DMS153 treated with DMSO at 0.1 percent for 48 hours (cell line): ENCODE data around the gene KBTBD3.
A peak's percentile ranks its signal among the peaks of the same experiment; 100 is the strongest.
"Not testable (repeated sequence)": the region's sequence is repeated elsewhere in the genome, so short reads cannot be mapped to it uniquely, and the experiment has no call there.

ENCODE experiments used
- DNase-seq: peaks from one replicate; lab custom pipeline; 2025; ENCODE audit not compliant: unreplicated experiment; lab: John Stamatoyannopoulos, UW

The KBTBD3 gene

DNA sequence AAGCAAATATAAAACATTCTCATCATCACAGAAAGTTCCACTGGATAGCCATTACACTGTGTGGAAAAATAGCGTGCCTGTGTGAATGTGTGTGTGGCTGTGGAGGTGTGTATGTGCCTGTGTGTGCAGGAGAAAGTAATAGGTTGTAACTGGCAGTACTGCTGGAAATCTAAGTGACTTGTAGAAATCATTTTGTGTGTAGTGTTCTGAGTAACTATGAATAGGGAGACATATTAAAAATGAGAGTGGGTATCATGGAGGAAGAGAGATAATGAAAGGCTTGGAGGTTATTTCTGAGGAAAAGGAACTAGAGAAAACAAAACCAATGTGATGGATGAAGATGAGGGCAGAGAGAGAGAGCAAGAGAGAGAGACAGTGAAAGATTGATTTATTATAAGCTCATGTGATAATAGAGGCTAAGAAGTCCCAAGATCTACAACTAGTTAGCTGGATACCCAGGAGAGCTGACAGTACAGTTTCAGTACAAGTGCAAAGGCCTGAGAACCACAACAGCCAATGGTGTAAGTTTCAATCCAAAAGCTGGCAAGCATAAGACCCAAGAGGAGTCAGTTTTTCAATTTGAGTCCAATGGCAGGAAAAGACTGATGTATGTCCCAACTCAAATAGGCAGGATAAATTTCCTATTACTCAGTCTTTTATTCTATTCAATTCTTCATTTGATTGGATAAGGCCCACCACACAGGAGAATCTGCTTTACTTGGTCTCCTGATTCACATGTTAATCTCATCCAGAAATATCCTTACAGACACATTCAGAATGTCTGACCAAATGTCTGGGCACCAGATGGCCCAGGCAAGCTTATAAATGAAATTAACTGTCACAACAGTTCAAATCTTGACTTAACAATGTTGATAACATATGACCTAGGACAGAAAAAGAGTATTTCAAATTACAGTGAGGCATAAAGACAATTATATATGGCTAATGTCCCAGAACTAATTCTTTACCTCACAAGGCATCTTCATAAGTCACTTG is 14.9 kb downstream of the KBTBD3 start:
- no peak for DNase-seq

DNA sequence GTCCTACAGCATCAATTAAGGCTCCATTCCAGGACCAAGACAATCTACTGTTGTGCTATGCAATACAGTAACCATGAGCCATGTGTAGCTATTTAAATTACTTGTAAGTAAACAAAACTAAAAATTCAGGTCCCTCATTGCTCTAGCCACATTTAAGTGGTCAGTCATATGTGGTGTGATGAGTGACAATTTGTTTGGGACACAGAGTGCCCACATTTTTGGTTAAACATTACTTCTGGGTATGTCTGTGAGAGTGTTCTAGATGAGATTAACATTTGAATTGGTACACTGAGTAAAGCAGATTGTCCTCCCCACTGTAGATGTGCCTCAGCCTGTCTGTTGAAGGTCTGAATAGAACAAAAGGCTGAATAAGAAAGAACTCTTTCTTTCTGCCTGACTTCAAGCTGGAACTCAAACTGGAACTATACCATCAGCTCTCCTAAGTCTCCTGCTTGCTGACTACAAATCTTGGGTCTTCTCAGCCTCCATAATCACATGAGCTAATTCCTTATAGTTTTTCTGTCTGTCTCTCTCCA is 15.8 kb downstream of the KBTBD3 start:
- DNase-seq: no peak

DNA sequence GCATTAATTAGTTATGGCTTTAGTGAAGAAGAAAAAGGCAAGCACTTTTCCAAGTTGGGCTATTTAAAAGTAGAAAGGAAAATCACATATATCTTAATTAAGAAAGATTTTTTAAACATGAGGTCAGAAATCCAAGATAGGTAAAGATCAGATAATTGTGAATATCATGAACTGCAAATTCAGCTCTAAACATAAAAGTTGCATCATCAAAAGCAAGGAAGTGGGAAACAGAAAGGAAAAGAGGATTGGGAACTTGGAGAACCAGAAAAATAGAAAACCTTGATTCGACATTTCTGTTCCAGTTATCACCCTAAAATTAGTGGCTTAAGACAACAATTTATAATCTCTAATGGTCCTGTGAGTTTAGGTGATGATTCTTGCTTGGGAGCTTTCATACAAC is 17.5 kb downstream of the KBTBD3 start:
- no peak for DNase-seq

DNA sequence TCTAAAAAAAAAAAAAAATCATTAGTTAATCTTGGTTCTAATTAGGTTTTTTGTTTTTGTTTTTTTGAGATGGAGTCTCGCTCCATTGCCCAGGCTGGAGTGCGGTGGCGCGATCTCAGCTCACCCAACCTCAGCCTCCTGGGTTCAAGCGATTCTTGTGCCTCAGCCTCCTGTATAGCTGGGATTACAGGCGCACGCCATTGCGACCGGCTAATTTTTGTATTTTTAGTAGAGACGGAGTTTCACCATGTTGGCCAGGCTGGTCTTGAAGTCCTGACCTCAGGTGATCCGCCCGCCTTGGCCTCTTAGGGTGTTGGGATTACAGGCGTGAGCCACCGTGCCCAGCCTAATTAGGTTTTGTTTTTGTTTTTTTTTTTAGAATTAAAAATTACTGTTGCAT is 18.8 kb downstream of the KBTBD3 start:
- not testable (repeated sequence) for DNase-seq

DNA sequence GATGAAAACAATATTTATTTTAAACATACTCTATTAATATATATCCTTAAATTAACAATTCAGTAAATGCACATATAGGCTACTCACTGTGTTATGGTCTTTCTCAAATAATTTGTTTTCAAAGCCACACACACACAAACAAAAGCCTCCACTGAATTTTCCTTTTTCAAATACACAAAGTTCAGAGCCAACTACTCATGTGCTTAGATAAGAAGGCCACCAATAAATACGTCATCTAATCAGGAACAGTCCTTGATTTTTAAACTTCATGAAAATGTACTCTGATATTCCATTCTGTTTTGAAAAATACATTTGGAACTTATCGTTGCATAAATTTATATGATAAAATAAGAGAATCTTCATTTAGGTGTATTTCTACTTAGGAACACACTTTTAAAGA is 26.0 kb downstream of the KBTBD3 start:
- DNase-seq: no peak

DNA sequence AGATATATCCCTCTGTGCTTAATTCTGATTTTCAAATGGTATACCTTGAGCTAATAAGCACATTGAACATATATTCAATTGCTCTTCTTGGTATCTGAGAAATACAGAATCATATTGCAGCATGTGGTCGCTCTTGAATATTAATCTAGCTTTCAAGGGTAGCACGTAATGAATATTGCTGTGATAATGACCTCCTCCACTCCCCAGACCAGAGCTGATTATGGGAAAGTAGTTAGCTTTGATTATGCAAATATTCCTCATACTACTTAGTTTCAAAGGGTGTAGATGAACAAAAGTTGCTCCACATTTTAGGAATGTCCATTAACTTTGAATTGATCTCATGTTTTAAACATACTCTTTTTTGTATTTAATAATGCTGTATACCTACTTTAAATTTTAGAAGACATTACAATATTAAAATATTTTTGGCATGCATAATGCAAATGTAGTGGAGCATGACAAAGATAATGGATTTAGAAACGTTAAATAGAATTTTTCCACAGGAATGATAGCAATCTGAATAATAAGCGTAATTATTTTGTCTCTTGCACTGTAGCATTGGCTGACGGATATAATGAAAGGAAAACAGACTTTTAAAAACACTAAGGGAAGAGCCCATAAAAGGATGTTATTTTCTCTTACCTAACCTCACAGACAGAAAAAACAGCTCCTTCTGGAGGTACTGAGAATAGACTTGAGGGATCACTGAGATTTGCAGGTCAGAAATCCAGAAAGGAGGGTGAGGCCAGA is 27.2 kb downstream of the KBTBD3 start:
- DNase-seq: no peak

DNA sequence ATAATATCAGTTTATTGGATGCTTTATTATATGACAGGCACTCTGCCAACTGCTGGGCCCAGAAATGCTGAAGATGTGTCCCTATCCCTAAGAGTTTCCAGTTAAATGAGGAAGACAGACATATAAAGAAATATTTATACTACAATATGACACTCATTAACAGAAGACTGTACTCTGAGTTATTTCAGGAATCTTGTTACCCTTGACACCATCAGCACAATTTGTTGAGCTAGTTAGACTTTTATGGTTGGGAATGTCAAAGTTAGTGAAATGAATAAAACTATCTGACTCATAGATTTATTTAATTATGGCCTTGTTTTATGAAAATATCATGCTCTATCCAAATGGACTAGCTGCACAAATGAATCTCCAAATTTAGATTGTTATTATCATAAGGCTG is 29.5 kb downstream of the KBTBD3 start:
- no peak for DNase-seq

DNA sequence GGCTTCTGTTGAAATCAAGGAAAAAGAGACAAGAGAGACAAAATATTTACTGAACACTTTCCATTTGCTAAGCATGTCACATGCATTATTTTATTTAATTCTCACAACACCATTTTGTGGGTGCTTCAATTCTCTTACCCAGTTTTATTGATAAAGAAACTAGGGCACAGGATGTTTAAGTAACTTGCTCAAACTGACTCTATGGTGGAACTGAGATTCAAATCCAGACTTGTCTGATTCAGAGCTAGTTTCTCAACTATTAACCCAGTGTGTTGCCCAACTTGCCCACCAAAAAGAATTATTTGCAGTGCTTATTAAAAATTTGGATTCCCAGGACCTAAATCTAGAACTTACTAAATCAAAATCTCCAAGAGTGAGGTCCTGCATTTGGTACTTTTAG is 33.6 kb downstream of the KBTBD3 start:
- no peak for DNase-seq

DNA sequence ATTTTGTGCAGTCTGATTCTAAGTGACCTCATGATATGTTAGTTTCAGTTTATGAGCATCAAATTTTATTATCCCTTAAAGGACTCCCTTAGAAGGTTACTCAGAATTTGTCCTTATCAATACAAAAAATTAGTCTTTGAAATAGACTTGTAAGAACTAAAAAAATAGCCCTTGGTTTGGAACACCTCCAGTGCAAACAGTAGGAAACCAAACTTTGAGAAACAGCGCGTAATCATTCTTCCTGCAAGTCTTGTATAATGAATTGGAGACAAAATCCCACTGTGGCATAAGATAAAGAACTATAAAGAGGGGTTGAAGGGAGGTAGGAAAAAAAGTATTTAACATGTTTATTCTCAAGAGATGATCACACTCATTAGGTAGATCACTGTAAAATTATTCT is 44.3 kb downstream of the KBTBD3 start:
- no peak for DNase-seq

DNA sequence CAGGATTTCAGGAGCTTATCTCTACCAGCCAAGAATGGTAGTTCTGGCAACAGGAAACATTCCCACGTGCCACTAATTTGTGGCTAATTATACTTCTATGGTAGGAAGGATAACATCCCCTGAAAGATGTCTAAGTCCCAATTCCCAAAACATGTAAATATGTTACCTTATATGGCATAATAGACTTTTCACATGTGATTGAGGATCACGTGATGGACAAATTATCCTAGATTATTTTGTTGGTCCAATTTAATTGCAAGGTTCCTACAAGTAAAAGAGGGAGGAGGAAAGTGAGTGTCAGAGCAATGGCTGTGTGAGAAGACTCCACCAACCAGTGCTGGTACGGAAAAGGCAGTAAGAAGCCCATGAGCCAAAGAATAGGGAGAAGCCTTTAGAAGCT is 45.2 kb downstream of the KBTBD3 start:
- no peak for DNase-seq

DNA sequence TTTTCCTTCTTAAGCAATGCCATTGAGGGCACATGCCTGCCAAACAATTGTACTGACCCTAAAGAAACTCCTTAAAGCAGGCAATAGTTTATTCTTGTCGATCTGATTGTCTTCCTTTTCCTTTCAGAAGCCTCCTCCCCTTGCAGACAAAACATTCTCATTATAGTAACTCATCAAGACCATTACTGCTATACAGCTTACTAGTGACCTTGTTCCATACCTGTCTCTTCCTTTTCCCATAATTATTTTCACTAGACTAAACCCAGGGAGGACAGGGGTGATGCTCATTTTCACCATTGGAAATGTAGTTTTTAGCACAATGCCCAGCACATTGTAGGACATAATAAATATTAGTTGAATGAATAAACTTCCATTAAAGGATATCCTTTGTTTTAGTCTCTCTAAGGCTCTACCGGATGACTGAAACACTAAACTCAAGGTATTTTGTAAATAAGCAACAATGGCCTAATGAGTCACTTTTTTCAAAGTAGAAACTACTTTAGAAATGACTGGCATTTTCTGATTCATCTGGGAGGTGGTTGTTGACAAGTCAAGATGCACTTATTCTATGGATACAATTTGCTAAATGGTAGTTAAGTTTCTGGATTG is 45.8 kb downstream of the KBTBD3 start:
- DNase-seq: no peak

DNA sequence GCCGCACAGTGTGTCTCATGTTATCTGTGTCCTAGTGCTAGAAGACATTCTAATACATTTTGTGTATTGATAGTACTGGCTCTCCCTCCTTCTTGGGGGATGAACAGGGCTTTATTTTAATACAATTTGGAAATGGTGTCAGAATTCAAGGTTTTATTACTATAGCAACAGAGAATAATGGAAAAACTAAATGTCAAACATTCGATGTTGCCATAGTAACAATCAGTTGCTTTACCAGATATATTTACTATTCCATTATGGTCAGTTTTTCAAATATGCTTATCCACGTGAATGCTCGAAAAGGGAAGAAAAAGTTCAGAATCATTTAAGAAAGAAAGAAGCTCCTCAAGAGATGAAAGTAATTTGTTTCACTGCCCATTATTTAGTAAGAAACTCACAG is 46.5 kb downstream of the KBTBD3 start:
- no peak for DNase-seq

DNA sequence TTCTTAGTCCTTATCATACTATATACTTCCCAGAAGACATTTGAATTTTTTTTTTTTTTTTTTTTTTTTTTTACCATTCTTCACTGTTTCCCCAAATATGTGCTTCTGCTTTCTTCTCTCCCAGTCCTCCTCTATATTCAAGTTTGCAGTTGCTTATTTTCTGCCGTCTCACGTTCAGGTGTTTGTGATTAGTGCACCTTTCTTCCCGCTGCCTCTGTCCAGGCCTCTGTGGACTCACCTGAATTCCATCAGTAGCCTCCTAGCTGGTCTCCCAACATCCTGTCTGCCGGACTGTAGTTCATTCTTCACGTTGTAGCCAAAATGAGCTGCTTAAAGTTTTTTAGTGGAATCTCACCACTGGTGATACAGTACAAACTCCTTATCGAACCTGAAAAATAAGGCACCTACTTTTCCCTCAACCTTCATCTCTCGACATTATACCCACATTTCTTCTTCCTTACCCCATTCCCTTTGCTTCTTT is 54.3 kb downstream of the KBTBD3 start:
- no peak for DNase-seq

DNA sequence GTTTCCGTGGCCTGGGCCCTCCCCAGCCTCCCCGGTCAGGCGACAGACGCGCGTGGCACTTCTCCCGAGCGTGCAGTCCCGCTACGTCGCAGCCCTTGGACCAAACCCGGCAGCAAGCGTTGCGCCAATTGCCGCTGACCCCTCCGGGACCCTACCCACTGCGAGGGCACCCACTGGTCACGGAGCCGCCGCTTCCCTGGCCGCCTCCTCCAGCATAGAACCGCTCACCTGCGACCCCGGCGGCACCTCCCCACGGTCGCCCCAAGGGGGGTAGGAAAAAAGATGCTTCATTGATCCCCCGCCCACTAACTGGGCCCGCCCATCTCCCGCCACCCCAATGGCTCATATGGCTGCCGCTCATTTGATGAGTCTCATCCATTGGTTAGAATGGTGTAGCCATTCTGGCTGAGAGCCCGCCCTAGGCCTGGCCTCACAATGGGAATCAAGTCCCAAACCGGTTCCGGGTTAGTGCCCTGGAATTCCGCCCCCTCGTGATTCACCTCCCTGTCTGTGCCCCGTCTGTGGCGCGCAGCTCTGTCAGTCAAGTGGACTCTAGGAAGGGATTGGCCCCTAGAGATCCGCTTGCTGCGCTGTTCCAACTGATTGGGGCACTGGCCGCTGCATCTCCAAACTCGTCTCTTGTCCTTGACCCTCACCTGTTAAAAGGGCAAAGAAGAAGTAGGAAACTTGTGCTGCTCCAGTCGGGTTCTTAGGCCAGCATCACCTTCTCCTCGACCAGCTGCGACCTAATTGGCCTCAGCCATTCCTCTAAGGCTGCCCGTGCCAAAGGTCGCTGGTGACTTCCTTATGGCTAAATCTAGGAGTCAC is 55.0 kb downstream of the KBTBD3 start, which contains the start of gene MSANTD4:
MSANTD4 (minus strand) TSS at position 274 of the 828 bp plus-strand sequence. CDS start 11,323 bp downstream, outside the sequence.
- peak; percentile 98 for DNase-seq

DNA sequence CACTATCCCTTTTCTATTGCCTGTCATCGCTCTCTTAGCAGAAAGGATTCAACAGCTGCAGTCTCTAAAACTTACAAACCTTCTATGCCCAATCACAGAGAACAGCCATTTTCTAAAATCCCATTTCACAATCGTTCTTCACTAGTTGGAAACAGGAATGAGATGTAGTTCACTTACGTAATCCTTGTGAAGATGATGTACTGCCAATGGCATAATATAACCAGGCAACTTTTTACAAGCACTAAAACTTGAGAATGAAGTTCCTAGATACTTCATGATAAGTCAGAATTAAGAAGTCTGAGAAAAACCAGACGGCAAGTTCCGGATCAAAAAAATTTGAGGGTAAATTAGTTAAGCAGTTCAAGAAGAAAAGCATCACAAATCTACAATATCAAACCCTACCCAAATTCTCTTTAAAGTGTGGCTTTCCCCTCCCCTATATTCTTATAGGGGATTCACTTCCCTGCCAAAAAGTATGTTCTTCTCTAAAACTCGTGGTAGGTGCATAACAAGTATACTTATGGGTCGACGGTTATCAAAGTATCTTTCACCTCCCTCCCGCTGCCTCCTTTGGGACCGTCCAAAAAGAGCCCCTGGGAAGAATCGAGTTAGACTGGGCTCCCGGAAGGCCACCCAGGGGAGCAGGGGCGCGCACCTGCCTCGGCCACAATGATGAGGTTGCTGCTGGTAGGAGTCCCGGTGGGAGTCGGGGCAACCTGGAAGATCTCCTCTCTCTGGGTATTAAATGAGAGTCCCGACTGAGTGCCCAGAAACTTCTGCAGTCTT is 55.8 kb downstream of the KBTBD3 start:
- peak; percentile 7 for DNase-seq

DNA sequence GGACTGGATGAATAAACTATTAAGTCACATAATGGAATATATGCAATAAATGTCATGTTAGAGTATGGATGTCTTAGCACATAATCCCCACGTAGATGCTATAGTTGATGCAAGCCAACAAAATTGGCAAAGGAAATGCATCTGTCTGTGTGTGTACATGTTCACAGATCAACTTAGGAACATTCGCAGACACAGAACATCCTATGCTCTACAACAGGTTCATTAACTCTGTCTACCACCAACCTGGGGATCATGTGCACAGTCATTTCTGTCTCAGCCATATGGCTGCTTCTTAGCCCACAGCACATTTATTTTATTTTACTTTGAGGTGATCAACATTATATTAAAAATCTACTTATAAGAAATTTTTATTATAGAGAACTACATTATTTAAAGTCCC is 60.1 kb downstream of the KBTBD3 start:
- DNase-seq: no peak

DNA sequence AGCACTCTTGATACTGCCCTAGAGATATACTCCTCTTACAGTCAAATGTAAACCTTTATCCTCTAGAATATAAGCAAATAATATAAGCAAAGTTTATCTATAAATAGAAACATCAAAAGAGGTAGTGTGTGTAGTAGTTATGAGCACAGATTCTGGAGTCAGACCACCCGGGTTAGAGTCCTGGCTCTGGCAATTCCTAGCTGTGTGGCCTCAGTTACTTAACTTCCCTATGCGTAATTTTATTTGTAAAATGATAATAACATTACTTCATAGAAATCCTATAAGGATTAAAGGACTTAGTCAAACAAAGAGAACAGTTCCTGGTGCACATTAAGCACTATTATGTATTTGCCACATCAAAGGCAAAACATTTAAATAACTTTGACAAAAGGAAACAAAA is 62.1 kb downstream of the KBTBD3 start:
- no peak for DNase-seq

DNA sequence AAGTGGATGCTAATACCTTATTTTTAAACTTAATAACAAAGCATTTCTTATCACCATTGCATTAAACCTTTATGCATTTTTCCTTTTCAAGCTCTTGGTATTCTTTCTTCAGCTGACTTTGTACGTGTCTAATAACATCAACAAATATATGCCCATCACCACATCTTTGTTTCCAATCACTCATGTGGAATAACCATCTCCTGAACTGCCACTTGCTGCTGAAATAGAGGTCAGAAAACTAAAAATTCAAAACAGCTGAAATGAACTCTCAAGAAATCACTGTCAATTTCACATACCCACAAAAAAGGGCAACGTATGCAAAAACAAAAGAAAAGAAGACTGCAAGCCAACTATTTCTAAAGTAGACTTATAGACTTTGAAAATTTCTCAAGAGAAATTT is 62.5 kb downstream of the KBTBD3 start:
- no peak for DNase-seq

DNA sequence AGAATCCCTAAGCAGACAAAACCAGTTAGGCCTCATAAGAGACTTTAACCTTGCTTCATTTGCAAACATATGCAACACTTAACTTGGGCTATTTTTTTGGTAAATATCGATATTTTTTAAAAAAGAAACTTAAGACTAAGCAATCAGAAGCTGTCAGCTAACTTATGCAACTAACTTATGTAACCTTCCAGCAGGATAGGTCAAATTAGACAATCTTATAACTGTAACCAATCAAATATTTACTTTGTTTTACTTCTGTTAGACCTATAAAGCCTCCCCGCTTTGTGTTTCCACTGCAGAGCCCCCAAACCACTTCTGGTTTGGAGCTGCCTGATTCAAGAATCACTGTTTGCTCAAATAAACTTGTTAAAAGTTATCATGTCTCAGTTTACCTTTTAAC is 63.1 kb downstream of the KBTBD3 start:
- DNase-seq: no peak

DNA sequence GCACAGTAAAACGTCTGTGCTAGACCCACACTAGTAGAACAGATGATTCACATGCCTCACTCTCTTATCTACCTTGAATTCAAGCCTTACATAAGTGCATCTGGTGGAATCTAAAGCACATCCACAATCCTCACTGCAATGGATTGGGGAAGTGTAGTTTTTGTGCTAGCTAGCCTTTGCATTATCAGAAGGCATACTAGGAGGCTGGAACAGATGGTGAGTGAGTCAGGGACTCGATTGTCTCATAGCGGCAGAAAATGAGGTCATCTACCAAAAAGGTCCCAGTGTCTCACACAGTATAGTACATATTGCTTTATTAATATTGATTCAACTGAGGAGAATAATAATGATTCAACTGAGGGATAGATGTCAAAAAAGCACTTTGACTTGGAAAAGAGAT is 64.4 kb downstream of the KBTBD3 start:
- DNase-seq: no peak
